HG03097 (cell line): ENCODE measurements around the gene FBXL13.
"Not testable (repeated sequence)": the region's sequence is repeated elsewhere in the genome, so short reads cannot be mapped to it uniquely, and the experiment has no call there.

Experiments
- ATAC-seq: cut with Tn5 transposase; IDR thresholded peaks from one replicate; pipeline ENCODE4 v1.9.1; 2021; ENCODE audit not compliant: unreplicated experiment, low FRiP score

Gene FBXL13

DNA sequence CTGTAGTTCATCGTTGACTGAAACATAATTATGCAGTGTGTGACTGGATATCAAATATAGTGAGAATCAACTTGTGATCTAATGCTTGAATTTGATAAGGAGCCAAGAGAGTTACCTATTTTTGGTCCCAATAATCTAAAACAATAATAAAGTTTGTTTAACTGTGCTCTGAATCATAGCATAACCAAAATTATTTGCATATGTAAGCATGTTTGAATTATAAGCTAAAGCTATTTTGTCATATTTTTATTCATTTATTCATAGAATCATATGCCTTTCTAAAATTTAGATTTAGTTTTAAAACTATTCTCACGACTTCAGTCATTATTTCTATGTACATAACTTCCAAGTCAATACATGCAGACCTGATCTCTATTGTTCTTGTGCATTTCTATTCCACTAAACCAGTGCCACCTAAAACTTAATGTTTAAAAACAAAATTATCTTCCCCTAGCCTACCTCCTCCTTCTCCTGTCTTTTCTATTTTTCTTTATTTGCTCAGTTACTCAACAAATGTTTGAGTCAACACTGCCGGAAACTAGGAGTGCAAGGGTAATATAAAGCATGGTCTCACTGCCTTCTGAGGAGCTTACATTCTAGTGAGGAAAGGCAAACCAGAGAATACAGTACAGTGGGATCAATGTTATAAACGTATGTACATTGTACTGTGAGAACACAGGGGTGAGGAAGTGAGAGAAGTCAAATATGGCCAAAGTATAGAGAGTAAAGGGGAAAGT is 284.1 kb downstream of the FBXL13 start:
- not testable (repeated sequence) for ATAC-seq

GRCh38 chr7:102788770-102789169 is 285.8 kb downstream of the FBXL13 start:
- ATAC-seq, result not testable (repeated sequence)

GRCh38 chr7:102780926-102781325 is 293.7 kb downstream of the FBXL13 start:
- ATAC-seq, result not testable (repeated sequence)

- ATAC-seq, result not testable (repeated sequence)
These were observed 295.9 kb downstream of the FBXL13 start for GRCh38 chr7:102778663-102779062.

GRCh38 chr7:102776217-102776616 is 298.4 kb downstream of the FBXL13 start:
- not testable (repeated sequence) for ATAC-seq

- ATAC-seq, result not testable (repeated sequence)
These were observed 304.1 kb downstream of the FBXL13 start for GRCh38 chr7:102770467-102770866.

- ATAC-seq, result not testable (repeated sequence)
These were observed 304.9 kb downstream of the FBXL13 start for GRCh38 chr7:102769657-102770192.

DNA sequence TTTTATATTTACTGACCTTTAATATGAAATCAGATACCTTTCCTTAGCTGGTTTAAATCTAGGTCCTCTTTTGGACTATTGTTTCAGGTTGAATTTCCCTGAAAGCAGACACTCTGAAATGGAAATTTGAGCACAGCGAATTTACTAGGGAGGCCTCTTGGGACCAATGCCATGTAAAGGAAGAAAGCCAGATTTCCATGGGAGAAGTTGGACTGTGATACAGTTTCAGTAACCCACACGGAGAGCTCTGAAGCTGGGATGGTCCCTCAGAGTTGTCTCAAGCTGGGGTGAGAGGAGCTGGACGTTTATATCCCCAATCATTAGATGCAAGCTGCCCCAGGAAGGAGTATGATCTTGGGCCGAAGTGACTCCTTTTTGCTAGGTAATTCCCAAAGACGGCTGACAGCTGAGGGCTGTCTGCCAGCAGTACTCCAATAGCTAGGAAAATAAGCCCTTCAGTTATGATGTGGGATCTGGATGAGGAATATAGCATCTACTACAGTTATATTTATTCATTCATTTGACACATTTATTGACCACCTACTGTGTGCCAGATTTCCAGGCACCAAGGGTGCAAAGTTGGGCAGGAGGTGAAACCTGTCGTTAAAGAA is 311.2 kb downstream of the FBXL13 start:
- ATAC-seq, result not testable (repeated sequence)
